Upper lobe of left lung (tissue), 6 donors: ENCODE measurements around the gene HAVCR1. TPM values are rescaled to one million over a fixed set of nuclear protein-coding genes. Genes with fewer than 3 reads are reported as not detected.

Source experiments
- ATAC-seq, 2 donors: fragments of 200-7000 bp; cut with Tn5 transposase; one replicate each; pipeline ENCODE4 v1.9.1; 2022; ENCODE audit warnings: mild to moderate bottlenecking in 2 of 2, moderate library complexity in 2 of 2; ENCODE audit not compliant: low FRiP score in 2 of 2
- DNase-seq, 2 donors: peaks; one replicate each; pipeline ENCODE4 v3.0.0-alpha.2; 2019 to 2020
- H3K27ac ChIP-seq, 4 donors: fragments of 200-600 bp; sonication (generic); one replicate each; pipeline ENCODE4 v1.5.1; 2016 to 2019
- H3K27me3 ChIP-seq, 4 donors: fragments of 200-600 bp; sonication (generic); one replicate each; pipeline ENCODE4 v1.5.1; 2017 to 2019
- H3K36me3 ChIP-seq, 4 donors: fragments of 200-600 bp; sonication (generic); one replicate each; pipeline ENCODE4 v1.5.1; 2016 to 2019
- H3K4me1 ChIP-seq, 4 donors: fragments of 200-600 bp; sonication (generic); one replicate each; pipeline ENCODE4 v1.5.1; 2018 to 2019
- H3K4me3 ChIP-seq, 4 donors: fragments of 200-600 bp; sonication (generic); one replicate each; pipeline ENCODE4 v1.5.1; 2017 to 2019; ENCODE audit warnings: mild to moderate bottlenecking in 2 of 4, moderate library complexity in 1 of 4
- H3K9me3 ChIP-seq, 4 donors: fragments of 200-600 bp; sonication (generic); one replicate each; pipeline ENCODE4 v1.5.1; 2018 to 2019
- CTCF ChIP-seq, 6 experiments: fragments of 450-650 bp in 4 of 6; fragments of 200-600 bp in 2 of 6; sonication (generic) in 2 of 6; IDR thresholded peaks; one replicate each; pipeline ENCODE4 v1.5.1; 2016 to 2019; ENCODE audit warnings: antibody characterized with exemption in 6 of 6
- EP300 ChIP-seq, 4 donors: sonication (generic); formaldehyde crosslinking; IDR thresholded peaks; one replicate each; pipeline ENCODE4 v1.5.1; 2017; ENCODE audit warnings: antibody characterized with exemption in 4 of 4, control low read depth in 2 of 4
- POLR2A ChIP-seq, 4 donors: fragments of 450-650 bp; IDR thresholded peaks; one replicate each; pipeline ENCODE4 v1.5.1; 2016 to 2017; ENCODE audit warnings: antibody characterized with exemption in 4 of 4, mild to moderate bottlenecking in 2 of 4
- POLR2AphosphoS5 ChIP-seq, 2 donors: sonication (generic); formaldehyde crosslinking; IDR thresholded peaks; one replicate each; pipeline ENCODE4 v1.5.1; 2017; ENCODE audit warnings: antibody characterized with exemption in 2 of 2
- WGBS, 2 donors: methylation state at CpG; one replicate each; pipeline ENCODE4 v1.1.5; 2017 to 2018; 5-methylcytosine and 5-hydroxymethylcytosine counted together
- total RNA-seq, 6 donors: library from RNA; depleted of rRNA in 4 of 6; stranded (reverse); fragments of >200 nt in 4 of 6; gene quantifications; one replicate each; pipeline versions ENCODE4 v1.1.0 to v1.2.1, GENCODE V29; 2016 to 2021
- donor health status: DM: no; HTN: no; CAD: no; lungs with moderate emphysema.
- donor health status: DM: no; HTN: yes; CAD: no; lungs with severe emphysema.

The HAVCR1 gene
- total RNA-seq, 6 donors from 2014 or later: 0.34 to 4.2 (median 0.62) TPM; not detected in 2

DNA sequence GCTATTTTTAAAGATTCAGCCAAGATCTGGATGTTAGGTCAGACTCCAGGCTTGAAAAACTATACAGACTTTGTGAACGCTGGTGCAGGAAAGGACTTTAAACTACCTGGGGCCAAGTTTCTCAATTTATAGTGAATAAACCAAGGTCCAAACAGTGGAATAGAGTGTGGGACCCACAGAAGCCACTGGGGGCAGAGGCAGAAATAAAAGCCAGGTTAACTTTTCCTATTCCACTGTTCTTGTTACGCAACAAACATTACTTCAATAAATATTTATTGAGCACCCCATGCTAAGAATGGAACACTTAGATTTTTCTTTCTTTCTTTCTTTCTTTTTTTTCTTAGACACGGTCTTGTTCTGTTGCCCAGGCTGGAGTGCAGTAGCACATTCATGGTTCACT, 11.0 kb upstream of the HAVCR1 start:
- ATAC-seq (no peak), DNase-seq (no peak)
- WGBS, 2 donors: 79 to 85% methylated on average over 3 of the region's 3 CpGs

GRCh38 chr5:157068785-157069184, 9.9 kb upstream of the HAVCR1 start:
- TF ChIP-seq EP300 (IDR thresholded peaks at IDR 0.05) (no peak), POLR2AphosphoS5 (IDR thresholded peaks at IDR 0.05) (no peak), CTCF (IDR thresholded peaks at IDR 0.05) (no peak), POLR2A (IDR thresholded peaks at IDR 0.05) (no peak)
- WGBS, 2 donors: 91 to 96% methylated on average over 5 of the region's 5 CpGs
- no peaks in the 10 kb centered on the region for H3K36me3 ChIP-seq

More for the DNA sequence above, 11.0 kb upstream of the HAVCR1 start:
- Histone ChIP-seq H3K4me1 (no peaks in the 10 kb centered on the region), H3K27ac (no peak overlapping the region), H3K36me3 (no peaks in the 10 kb centered on the region), H3K4me3 (no peak overlapping the region), H3K9me3 (no peaks in the 10 kb centered on the region), H3K27me3 (no peaks in the 10 kb centered on the region)
- TF ChIP-seq POLR2AphosphoS5 (IDR thresholded peaks at IDR 0.05) (no peak), CTCF (IDR thresholded peaks at IDR 0.05) (no peak)

GRCh38 chr5:157068339-157068738, 9.4 kb upstream of the HAVCR1 start:
- no peak for ATAC-seq
- TF ChIP-seq POLR2AphosphoS5 (IDR thresholded peaks at IDR 0.05) (no peak), CTCF (IDR thresholded peaks at IDR 0.05) (no peak), POLR2A (IDR thresholded peaks at IDR 0.05) (no peak), EP300 (IDR thresholded peaks at IDR 0.05) (no peak)
- no peaks in the 10 kb centered on the region for H3K27me3 ChIP-seq
- no peak overlapping the region for H3K4me3 ChIP-seq
- no peak for DNase-seq
- no peaks in the 10 kb centered on the region for H3K9me3 ChIP-seq
- H3K4me1 ChIP-seq: no peaks in the 10 kb centered on the region
- H3K27ac ChIP-seq: no peak overlapping the region
- no peaks in the 10 kb centered on the region for H3K36me3 ChIP-seq
- WGBS, 2 donors: 80 to 97% methylated on average over 5 of the region's 5 CpGs

More at GRCh38 chr5:157068785-157069184, 9.9 kb upstream of the HAVCR1 start:
- Histone ChIP-seq H3K9me3 (no peaks in the 10 kb centered on the region), H3K27me3 (no peaks in the 10 kb centered on the region), H3K4me3 (no peak overlapping the region), H3K27ac (no peak overlapping the region), H3K4me1 (no peaks in the 10 kb centered on the region)
- DNase-seq (no peak), ATAC-seq (no peak)

DNA sequence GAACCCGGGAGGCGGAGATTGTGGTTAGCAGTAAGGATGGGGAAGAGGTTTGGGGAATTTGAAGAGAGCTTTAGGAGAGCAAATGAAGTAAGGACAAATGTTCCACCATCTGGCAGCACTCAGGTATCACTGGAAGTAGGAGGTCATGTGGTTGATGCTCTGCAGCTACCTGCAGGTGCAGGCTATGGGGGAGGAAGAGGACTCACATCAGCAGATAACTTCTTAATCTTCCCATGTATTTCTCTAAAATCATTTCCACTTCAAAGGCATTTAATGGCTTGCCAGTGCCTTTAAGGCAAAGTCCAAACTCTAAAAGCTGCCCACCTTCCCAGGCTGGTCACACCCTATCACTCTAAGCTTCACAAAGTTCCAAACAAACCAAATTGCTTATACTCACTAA, 8.1 kb upstream of the HAVCR1 start:
- no peak for ATAC-seq
- H3K27ac ChIP-seq: no peak overlapping the region
- no peak overlapping the region for H3K4me3 ChIP-seq
- no peak for DNase-seq
- H3K4me1 ChIP-seq: no peaks in the 10 kb centered on the region
- no peak for TF ChIP-seq EP300 (IDR thresholded peaks at IDR 0.05)
- no peaks in the 10 kb centered on the region for H3K9me3 ChIP-seq
- 34 to 65% methylated on average over 2 of the region's 2 CpGs for WGBS, 2 donors
- H3K36me3 ChIP-seq: no peaks in the 10 kb centered on the region
- H3K27me3 ChIP-seq: no peaks in the 10 kb centered on the region

DNA sequence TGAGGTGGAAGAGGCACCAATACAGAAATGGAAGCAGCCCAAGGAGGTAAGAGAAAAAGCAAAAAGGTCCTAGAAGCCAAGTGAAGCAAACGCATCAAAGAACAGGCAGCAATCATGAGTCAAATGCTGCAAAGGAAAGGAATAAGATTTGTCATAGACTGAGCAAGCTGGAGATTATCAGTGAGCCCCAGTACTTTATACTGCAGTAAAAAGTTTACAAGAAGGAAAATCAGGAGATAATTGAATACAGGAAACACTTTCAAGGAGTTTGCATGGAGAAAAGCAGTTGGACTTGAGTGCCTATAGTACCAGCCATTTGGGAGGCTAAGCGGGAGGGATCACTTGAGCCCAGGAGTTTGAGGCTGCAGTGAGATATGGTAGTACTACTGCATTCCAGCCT, 7.2 kb upstream of the HAVCR1 start:
- Histone ChIP-seq H3K4me1 (no peaks in the 10 kb centered on the region), H3K4me3 (no peak overlapping the region), H3K27ac (no peak overlapping the region), H3K36me3 (no peaks in the 10 kb centered on the region), H3K27me3 (no peaks in the 10 kb centered on the region), H3K9me3 (no peaks in the 10 kb centered on the region)
- ATAC-seq (no peak), DNase-seq (no peak)
- 72 to 86% methylated on average over 2 of the region's 2 CpGs for WGBS, 2 donors
- TF ChIP-seq POLR2AphosphoS5 (IDR thresholded peaks at IDR 0.05): no peak
- no peak for TF ChIP-seq CTCF (IDR thresholded peaks at IDR 0.05)
- no peak for TF ChIP-seq EP300 (IDR thresholded peaks at IDR 0.05)
- no peak for TF ChIP-seq POLR2A (IDR thresholded peaks at IDR 0.05)
